ENCODE measurements around the gene KCNB1.

- TF ChIP-seq CTCF (IDR thresholded peaks at IDR 0.05) = no peak
- no peak for TF ChIP-seq ZFX (IDR thresholded peaks at IDR 0.05; ENCODE audit: borderline replicate concordance)
Observed at GRCh38 chr20:49391404-49392245, 90.8 kb downstream of the KCNB1 start.

Measured in 22Rv1 (cell line).